G401.6 (cell line): ENCODE data around the gene GAREM1.
"Not testable (repeated sequence)": the region's sequence is repeated elsewhere in the genome, so short reads cannot be mapped to it uniquely, and the experiment has no call there.

Source experiments
- FAIRE-seq: peaks from 2 replicates; lab custom pipeline; 2012; peaks lifted over from hg19 to GRCh38; lab: Jason Lieb, UNC

GAREM1 gene

DNA sequence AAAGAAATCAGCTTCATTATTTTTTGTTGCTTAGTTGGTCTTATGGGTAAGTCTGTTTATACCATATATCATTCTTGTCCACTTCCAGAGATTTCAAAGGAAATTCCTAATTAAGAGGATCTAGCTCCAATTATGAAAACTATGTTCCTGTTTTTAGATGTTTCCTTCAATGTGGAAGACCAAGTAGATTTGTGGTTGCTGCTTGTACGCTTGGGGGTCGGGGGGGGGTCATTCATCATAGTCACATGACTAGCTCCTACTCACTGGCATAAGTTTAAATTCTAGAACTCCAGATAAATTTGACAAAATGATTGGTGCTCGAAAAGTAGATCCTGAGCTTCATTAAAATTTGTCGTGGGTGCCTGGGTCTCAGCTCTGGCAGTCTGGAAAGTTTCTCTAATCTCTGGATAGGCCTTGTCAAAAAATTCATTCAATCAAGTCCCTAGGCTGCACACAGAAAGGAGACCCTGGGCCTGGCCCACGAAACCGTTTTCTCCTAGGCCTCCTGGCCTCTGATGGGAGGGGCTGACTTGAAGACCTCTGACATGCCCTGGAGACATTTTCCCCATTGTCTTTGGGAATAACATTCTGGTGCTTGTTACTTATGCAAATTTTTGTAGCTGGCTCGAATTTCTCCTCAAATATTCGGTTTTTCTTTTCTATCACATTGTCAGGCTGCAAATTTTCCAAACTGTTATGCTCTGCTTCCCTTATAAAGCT lies 218.4 kb downstream of the GAREM1 start:
- no peak for FAIRE-seq

DNA sequence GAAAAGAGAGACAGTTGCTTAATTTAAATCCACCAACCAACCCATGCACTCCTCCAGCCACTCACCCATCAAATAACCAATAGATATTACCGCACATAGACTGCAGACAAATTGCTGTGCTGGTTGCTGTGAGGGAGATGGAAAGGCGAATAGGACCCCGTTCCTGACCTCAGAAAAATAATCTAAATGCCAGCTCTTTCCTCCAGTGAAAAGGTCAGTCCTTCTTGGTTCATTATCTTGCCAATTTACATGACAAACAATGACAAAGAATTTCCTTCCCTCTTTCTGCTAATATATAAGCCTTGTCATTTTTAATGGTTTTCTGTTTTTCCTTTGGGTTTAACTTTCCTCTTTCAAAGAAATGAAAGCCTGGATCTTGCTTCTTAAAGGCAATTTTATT lies 219.2 kb downstream of the GAREM1 start:
- no peak for FAIRE-seq

DNA sequence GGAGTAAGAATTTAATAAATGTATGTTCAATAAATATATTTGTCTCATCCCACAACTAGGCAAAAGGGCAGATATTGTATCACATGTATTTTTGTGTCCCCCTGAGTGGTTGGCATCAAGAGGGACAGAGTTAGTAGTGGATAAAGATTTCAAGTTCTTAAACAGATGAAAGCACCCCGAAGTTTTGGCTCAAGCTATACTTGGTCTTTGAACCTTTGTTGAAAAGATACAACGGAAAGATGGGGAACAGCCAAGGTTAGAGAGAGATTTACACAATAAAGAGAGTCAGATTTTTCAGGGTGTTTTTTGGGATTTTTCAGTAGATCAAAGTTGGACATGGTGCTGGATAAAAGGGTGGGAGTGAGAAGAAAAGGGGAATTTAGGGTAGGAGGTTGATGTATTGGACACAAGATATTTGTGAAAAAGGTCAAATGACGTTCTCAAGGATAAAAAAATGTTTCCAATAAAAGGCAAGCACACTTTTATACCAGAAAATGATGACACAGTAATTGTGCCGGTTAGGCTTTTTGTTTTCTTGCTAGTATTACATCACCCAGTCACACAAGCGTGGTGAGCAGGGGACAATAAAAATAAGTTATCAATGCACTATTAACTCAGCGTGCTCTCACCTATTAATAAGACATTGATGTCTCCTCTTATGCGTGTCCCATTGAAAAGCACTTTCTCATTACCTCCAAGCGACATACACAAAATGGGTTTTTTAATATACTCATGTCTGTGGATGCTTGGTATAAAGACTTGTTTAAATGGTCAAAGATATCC lies 221.3 kb downstream of the GAREM1 start:
- no peak for FAIRE-seq

DNA sequence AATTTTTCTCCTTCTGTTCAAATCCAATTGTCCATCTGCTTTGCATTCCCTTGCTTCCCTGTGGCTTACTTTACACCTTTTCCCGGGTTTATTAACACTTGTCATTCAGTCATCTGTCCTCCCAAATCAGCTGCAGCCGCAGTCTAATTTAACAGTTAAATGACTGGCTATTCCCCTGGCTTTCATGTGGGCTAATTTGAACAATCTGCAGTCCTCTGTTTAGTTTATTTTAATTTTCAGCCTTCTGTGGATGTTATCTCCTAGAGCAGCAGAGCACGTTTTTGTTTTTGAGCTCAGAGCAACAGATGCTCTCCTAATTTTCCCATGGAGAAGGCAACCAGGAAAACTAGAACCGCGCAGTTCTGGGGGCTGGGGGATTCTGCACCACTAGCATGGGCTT lies 225.8 kb downstream of the GAREM1 start:
- FAIRE-seq = no peak

DNA sequence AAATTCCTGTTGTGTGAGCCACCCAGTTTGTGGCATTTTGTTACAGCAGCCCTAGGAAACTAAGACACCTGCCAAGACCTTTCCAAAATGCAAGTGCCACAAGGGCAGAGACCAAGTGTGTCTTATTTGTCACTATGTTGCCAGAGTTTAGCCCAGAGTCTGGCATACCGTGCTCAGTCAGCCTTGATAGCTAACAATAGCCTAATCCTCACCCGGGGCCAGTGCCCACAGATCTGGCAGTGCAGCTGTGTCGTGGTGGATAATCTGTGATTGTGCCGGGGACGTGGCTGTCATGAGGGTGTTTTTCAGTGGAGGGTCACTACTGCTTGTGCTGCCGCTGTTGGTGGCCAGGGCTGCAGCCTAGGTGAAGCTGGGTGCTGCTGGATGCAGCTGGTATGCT lies 227.3 kb downstream of the GAREM1 start:
- no peak for FAIRE-seq

DNA sequence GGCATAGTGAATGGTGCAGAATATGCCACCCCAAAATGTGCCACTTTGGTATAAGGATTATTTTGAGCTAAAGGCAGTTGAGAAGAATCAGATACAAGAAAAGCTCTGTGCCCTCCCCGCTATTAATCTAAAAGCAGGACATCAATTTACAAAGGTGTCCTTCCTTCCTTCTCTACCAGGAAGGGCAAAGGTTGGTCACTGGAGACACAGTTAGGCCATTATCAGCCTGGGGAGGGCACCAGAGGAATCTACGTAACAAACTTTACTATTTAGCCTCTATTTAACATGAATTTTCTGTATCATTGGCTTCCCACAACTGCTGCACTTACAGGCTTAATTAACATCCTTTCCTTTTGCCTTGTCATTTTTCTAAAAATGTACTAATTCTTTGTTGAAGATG lies 228.3 kb downstream of the GAREM1 start:
- no peak for FAIRE-seq

DNA sequence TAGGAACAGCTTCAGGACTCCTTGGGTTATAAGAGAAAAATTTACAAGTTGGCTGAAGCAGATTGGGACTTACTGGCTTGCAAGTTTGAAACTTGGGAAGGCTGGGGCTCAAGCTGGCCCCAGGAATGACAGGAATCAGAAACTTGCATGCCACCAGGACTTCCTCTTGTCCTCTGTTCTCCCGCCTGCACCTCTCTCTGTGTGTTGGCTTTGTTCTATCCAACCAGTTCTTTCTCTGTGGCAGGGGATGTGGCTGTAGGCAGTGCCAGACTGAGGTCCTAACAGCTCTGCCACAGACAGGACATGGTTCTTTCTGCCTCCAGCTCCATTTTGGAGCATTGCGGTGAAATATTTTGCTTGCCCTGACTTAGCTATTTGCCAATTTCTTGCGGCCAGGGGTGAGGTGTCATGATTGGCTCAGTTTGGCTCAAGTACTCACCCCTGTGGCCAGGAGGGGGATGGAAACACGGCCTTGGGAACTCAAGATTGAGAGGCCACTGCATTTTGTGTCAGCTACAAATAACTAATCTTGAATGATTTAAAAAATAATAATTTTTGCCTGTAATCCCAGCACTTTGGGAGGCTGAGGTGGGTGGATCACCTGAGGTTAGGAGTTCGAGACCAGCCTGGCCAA lies 231.9 kb downstream of the GAREM1 start:
- no peak for FAIRE-seq

DNA sequence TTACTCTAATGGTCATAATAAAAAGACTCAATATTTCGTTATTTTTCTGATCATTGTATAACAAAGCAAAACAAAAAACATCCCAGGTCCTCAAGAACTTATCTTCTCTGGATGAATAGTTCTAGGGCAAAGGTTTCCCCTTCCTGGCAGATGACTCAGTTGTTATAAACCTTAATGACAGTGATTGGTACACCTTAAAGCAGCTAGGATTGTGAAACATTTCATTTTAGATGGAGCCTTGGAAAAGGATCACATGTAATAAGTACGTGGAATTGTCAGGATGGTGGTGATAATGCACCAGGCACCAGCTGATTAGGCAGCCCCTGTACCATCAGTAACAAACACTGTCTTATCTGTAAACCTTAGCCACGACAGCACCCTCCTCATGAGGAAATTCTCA lies 233.6 kb downstream of the GAREM1 start:
- FAIRE-seq = no peak

DNA sequence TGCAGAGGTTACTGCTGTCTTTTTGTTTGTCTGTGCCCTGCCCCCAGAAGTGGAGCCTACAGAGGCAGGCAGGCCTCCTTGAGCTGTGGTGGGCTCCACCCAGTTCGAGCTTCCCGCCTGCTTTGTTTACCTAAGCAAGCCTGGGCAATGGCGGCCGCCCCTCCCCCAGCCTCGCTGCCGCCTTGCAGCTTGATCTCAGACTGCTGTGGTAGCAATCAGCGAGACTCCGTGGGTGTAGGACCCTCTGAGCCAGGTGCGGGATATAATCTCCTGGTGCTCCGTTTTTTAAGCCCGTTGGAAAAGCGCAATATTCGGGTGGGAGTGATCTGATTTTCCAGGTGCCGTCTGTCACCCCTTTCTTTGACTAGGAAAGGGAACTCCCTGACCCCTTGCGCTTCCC lies 237.3 kb downstream of the GAREM1 start:
- FAIRE-seq = not testable (repeated sequence)

DNA sequence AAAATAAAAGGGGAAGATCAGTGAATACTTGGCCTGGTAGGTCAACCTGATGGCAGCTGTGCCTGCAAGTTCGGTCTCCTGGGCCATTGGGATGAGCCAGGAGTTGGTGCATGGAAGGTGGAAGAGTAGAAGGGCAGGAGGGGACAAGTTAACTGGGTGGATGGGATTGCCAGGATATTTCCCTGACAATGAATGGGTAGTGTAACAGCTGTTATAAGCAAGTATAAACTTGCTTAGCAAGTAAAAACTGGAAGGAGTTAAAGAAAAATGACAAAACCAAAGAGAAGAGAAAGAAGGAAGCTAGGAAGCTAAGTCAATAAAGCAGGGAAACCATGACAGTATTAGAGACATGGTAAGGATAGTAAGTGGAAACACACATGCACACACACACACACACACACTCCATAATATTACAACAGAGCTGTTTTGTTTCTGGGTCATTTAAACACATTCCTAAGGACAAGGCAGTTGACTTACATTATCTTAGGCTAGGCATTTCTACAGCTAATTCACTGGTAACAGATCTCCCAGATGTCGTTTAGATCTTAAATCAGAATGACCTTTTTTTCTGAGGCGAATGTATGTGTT lies 251.2 kb downstream of the GAREM1 start:
- FAIRE-seq = no peak

DNA sequence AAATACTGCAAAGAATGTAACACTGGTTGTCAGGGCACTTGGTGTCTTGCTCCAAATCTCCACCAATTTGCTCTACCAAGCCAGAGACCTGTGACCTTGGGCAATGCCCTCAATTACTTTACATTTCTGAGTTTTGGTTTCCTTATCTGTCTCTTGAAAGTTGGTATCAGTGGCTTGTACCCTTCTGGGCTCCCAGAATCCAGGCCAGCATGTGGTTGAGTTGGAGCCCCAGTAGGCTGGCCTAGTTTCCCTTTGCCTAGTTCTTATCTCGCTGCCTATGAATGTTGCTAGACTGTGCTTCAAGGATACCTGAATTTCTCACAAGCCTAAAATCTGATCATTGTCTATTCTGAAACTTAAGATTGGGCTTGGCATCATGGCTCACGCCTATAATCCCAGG lies 254.3 kb downstream of the GAREM1 start:
- no peak for FAIRE-seq

DNA sequence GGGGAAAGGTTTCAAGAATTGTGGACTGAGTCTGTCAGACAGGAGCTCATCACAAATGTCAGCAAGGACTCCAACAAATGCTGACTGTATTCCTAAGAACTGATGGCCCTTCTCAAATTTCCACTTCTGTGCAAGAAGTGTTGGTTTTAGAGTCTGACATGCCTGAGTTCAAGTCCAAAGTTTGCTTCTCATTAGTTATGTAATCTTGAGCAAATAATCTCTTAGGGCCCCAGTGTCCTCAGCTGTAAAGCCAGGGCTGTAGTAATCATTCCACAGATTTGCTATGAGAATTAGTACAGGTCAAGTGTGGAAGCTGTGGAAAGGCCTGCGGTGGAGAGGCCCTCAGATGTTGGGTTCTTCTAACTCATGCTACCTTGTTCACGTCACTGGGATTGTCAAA lies 257.0 kb downstream of the GAREM1 start:
- FAIRE-seq = no peak
